COLO829 (cell line): ENCODE data around the gene SLC34A3.
A peak's percentile ranks its signal among the peaks of the same experiment; 100 is the strongest.

ENCODE experiments used
- DNase-seq: peaks from one replicate; pipeline ENCODE4 v3.0.0; 2012; ENCODE audit warnings: low spot score

The SLC34A3 gene

DNA sequence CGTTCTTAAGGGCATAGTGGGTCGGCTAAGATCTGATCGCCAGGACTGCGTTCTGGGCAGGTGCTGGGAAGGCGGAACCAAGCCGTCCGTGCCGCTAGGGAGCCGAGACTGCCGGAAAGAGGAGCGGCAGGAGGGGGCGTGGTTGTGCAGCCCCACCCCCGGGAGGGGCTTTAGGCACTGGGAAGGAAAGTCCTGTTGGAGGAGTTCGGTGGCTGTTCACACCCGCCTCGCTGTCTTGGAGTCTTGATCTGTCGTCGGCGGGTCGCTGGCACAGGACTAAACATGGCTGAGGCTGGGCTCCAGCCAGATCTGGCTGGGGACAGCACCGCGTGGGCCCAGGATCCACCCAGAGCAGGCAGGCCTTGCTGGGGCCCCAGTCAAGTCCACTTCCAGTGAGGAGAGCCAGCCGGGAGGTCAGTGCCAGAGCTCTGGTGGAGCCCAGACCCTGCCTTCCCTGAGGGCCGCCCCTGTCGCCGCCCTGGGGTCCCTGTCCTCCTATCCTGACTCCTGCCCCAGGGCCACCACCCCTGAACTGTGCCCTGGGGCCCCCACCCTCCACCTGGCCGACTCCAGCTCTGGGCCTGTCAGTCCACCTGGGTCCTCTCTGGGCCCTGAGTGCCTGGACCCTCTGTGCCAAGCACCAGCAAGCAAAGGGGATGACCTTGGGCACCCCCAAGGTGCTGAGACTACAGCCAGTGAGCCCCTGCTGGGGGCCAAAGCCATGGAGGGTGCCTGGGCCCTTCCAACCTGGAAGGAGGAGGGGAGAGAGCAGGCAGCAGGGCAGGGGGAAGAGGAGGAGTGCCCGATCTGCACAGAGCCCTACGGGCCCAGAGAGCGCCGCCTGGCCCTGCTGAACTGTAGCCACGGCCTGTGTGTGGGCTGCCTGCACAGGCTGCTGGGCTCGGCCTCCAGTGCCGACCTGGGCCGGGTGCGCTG is 13.2 kb upstream of the SLC34A3 start:
- DNase-seq = peak; percentile 94

DNA sequence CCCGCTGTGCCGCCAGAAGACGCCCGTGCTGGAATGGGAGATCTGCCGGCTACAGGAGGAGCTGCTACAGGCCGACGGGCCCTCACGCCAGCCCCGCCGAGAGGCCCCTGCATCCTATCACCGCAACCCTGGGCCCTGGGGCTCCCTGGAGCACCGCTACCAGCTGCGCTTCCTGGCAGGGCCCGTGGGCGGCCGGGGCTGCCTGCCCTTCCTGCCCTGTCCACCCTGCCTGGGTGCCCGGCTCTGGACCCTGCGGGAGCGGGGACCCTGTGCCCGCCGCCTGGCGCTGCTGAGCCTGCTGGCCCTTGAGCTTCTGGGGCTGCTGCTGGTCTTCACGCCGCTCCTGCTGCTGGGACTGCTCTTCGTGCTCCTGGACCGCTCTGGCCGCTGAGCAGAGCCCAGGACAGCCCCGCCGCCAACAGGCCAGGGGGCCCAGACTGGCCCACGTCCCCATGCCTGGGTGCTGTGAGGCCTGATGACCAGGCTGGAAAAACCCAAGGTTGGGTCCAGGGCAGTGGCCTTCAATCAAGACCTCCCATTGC is 12.4 kb upstream of the SLC34A3 start:
- DNase-seq = no peak

DNA sequence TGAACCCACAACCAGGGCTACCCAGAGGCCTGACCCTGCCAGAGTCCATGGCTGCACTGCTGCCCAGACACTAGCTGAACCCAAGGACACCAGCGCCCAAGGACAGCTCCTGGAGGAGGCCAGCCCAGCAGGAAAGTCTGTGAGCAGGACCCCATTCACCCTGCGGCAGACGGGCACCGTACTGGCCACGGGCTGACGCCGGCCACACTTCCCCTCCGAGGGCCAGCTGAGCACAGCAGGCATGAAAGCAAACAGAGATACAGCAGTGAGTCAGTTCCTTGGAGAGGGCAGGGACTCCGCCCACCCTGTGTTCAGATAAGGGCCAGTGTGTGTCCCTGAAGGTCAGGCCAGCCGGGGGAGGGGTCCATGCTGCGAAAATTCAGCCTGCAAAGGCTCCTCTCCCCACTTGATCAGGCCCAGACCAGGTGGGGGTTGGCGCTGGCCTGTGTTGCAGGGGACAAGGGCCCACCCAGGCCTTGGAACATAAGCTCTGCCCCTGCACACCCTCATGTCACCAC is 11.9 kb upstream of the SLC34A3 start:
- peak; percentile 89 for DNase-seq

DNA sequence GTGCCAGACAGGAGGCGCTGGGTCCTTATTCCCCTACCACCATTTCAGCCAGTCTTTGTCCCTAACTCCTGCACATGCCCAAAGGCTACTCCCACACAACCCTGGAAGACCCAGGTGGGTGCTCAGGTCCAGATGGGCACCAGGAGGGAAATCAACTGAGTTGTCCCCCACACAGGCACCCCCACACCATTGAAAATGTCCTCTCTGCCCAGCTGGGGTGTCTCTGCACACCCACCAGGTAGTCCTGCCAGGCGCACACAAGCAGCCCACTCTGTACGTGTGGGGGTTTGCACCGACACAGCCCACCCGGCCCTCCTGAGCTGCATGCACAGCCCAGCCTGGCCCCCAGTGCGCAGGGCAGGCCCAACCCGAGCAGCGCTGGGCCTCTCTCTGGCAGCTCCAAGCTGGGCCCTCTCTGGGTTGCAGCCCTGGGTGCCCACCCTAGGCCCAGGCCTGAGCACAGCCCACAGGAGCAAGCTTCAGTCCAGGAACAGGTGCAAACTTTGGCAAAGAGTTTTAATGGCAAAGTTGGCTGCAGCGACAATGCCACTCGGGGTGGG is 10.9 kb upstream of the SLC34A3 start:
- no peak for DNase-seq

DNA sequence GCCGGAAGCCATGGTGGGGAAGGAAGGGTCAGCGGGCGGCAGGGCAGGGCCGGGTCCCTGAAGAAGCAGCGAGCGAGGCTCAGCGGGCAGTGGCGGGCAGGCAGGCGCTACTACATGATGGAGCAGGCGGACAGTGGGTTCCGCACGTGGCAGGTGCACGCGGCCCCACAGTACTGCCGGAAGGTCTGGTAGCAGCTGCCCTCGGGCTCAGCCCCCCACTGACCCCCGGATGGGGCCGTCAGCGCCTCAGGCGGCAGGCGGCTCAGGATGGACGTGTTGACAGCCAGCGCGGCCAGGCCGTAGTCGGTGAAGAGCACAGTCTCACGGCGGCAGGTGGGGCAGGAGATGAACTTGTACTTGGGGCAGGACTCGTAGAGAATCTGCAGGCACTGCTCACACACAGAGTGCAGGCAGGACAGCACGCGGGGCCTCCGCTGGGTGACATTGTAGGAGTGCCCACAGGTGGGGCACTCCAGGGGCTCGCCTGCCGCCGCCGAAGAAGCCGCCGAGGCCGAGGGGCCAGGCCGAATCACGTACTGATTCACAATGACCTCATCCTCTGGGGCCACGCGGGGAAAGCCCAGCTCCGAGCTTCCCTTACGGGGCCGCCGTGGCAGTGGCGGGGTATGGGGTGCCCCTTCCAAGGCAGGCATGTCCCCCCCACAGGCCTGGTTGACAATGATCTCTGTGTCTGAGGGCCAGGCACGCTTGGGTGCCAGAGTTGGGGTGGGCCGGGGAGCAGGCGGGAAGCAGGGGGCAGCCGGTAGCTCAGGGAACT is 10.2 kb upstream of the SLC34A3 start:
- DNase-seq = no peak

DNA sequence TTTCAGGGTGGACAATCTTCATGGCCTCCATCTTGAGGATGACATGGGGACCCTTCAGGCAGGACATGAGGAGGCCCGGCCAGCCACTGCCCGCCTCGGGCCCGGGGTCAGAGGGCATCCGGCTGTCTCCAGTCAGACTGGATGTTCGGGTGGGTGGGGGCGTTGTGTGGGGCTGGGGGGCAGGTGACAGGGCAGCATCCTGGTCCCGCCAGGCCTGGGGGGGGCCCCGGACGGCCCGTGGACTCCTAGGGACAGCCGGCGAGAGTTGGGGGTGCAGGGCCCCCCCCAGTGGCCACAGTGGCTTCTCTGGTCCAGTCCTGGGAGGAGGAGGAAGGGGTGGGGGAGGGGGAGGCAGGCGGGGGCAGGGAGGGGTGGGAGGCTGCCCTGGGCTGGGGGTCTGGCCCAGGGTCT is 9.6 kb upstream of the SLC34A3 start:
- DNase-seq = no peak

DNA sequence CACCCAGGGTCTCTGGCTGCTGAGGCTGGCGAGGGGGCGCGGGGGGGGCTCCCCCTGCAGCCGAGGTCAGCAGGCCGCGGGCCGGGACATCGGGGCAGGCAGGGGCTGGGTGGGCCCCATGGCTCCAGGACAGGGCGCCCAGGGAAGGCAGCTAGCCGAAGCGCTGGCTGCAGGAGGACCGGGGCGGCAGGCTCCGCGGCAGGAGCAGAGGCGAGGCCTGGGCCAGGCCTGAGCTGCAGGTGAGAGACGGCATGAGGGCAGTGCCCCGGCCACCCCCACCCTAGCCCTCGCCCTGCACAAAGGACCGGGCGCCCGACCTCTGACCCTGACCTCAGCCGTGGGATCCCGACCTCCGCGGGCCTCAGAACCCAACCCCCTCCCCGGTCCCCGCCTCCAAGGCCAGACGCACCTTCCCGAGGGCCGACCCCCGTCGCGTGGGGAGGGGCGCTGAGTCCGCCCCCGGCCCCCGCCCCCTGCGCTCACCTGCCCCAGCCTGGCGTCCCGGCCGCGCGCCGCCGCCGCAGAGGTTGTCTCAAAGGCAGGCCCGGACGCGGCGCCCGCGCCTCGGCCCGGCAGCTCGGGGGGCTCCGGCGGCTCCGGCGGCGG is 9.1 kb upstream of the SLC34A3 start:
- DNase-seq = no peak

DNA sequence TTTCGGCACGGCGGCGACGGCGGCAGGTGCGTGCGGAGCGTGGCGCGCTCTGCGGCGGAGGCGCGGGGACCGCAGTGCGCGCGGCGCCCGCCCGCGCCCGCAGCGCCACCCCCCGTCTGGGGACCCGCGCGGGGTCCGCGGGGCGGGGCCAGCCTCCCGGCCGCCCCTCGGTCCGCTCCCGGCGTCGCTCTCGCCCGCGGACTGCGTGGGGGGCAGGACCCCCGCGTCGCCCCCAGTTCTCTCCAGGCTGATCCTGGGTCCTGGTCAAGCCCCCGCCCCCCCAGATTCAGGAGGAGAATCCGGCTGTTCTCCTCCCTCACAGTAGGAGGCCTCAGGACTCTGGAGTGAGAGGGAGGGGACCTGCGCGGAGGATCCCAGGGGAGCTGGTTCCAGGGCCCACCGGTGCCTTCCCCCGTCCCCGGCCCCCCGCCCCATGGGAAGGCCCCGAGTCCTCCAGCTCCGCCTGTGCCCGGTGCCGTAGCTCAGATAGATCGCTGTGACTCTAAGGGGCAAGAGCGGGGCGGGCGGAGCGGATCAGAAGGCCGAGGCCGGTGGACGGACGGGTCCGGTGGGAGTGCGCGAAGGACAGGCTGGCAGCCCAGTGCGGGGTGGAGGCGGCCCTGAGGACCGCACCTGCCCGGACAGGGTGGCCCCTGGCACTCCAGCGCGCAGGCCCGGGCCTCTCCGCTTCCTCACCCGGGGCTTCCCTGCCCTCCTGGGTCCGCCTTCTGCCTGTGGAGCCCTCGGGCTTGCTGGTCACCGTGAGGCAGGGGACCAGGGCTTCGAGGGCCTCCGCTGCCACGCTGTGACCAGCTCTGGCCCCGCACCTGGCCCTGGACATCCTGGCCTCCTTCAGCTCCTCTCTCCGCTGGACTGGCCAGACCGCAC is 8.3 kb upstream of the SLC34A3 start, which contains the start of gene RNF208:
Gene RNF208, minus strand, starts transcription at position 51 of the 888 bp plus-strand sequence. CDS start 1,028 bp downstream, outside the sequence.
- DNase-seq = no peak

DNA sequence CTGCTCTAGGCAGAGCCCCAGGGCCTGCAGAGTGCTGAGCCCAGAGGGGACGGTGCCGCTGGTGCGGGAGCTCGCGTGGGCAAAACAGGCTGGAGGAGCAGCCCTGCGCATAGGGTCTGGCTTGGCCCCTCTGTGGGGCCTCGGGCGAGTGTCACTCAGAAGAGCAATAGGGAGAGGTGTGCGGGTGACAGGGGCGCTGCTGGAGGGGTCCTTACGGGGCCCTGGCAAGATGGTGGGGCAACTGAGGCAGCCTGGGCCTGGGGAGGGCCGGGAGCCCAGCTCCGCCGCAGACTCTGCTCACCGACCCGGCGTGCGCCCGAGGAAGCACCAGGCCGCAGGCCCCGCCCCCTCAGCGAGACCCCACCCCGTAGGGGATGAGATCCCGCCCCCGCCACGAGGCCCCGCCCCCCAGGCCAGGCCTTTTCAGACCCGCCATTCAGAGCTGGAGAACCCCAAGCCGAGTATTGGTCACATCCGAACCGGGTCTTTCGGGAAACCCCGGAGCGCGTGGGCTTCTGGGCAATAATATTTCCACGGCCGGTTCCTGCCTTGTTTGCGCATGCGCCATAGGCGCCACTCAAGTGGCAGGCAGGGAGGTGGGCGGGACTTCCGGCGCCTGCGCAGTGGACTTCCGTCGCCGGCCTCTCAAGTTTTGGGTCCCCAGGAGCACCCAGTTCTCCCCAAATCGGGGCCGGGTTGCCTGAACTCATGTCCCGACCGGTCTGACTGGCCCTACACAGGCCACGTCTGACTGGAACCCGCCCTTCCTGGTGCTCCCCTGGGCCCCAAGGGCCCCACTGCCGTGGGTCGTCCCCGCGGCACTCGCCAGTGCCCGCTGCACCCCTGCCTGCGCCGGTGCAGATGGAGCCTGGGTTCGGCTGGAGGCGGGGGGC is 7.4 kb upstream of the SLC34A3 start:
- DNase-seq = peak; percentile 99

DNA sequence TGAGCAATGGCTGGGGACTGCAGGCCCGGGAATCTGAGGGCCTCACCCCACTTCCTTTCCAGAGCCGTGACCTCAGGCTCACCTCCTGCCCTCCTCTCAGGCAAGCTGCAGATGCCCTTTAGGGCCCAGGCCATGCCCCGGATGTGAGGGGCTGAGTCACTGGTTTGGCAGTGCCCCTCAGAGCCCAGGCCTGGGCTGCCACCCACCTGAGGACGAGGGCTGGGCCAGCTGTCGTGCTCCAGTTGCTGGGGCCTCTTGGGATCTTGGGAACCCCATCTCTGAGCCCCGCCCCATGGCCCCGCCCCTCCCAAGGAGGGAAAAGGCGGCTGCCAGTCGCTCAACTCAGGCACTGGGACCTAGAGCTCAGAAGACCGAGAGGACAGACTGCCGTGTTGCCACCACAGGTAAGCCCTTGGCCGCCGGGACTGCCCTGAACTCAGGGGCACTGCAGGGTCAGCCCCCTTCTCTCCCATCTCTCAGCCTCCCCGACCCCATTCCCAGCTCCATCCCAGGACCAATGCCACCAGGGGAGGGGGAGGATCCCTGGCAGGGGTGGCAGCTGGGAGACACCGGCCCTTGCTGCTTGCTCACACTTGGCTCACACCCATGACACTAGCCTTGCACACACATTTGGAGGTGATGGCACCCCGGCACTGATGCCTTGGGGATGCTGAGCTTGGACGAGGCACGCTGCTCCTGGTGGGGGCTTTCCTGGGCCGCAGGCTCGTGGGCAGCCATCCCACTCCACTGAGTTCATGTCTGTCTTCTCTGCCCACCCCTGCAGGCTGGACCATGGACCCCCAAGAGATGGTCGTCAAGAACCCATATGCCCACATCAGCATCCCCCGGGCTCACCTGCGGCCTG is 5.6 kb upstream of the SLC34A3 start, which contains the start of gene CYSRT1:
Gene CYSRT1, plus strand, starts transcription at position 345 of the 865 bp plus-strand sequence. Its CDS starts 448 bp downstream, at position 793.
- no peak for DNase-seq

DNA sequence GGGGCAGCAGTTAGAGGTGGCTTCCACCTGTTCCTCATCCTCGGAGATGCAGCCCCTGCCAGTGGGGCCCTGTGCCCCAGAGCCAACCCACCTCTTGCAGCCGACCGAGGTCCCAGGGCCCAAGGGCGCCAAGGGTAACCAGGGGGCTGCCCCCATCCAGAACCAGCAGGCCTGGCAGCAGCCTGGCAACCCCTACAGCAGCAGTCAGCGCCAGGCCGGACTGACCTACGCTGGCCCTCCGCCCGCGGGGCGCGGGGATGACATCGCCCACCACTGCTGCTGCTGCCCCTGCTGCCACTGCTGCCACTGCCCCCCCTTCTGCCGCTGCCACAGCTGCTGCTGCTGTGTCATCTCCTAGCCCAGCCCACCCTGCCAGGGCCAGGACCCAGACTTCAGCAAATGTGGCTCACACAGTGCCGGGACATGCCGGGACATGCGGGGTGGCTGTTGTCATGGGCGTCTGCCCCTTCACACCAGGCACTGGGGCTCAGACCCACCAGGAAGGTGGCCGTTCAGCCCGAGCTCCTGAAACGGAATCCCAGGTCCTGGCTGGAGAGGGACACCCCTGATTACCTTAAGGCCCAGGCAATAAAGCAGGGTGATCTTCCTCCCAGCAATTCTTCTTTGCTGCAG is 4.9 kb upstream of the SLC34A3 start:
- DNase-seq = no peak

DNA sequence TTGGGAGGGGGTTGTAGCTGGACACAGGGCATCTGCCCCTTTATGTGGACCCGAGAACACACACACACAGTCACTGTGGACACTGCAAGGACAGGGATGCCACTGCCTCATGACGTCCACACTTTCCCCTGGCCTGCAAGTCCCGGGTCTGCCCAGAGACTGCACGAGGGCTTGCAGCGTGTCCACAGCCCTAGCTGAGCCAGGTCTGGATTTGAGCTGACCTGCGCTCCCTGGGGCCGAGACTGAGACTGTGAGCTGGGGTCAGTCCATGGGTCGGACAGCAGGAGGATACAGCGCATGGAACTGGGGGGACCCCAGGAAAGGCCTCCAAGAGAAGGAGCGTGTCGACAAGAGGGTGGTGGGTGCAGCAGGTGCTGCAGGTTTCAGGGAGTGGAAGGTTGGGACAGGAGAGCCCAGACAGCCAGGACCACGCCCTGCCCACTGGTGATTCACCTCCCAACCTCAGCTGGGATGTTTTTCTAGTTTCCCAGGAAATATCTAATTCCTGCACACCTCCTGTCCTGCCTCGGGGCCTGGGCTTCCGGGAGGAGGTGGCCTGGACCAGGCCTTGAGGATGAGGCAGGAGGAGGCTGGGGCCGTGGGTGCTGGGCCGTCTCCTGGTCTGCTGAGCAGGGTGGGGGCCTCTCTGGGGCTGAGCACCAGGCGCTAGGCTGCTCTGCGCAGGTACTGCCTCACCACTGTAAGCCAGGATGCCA is 4.2 kb upstream of the SLC34A3 start:
- DNase-seq = no peak

DNA sequence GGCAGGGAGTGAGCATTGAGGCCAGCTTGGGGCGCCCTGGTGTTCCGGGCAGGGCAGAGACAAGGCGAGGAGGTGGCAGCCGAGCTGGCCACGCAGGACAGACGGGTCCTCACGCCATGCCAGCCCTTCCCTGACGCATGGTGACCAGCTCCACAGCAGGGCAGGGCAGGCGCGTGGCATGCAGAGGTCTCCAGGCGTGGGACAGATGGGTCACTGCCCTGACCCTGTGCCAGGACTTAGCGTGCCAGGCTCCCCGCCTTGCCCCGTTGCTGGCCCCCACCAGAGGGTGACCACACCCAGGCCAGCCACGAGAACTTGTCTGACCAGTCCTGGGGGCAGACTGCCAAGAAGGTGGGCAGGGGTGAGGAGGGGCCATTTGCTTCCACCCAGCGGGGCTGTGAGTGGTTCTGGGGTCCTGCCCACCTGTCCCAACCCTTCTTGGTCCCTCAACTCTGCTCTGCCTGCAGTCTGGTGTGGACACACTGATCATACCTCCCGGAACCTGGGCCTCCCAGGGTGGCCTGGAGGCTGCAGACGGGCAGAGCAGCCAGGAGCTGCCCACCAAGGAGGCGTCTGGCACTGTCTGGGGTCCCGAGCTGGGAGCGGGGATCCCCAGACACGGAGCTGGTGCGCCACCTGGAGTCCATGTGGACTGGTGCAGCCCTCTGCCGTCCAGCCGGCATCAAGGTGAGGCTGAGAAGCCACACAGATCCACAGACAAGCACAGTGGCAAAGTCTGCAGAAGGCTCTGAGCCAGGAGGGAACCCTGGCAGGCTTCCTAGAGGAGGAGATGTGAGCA is 3.4 kb upstream of the SLC34A3 start, which contains the start of gene RNF224:
Gene RNF224, plus strand, starts transcription at position 449 of the 799 bp plus-strand sequence. CDS start 834 bp downstream, outside the sequence.
- DNase-seq = peak; percentile 61

DNA sequence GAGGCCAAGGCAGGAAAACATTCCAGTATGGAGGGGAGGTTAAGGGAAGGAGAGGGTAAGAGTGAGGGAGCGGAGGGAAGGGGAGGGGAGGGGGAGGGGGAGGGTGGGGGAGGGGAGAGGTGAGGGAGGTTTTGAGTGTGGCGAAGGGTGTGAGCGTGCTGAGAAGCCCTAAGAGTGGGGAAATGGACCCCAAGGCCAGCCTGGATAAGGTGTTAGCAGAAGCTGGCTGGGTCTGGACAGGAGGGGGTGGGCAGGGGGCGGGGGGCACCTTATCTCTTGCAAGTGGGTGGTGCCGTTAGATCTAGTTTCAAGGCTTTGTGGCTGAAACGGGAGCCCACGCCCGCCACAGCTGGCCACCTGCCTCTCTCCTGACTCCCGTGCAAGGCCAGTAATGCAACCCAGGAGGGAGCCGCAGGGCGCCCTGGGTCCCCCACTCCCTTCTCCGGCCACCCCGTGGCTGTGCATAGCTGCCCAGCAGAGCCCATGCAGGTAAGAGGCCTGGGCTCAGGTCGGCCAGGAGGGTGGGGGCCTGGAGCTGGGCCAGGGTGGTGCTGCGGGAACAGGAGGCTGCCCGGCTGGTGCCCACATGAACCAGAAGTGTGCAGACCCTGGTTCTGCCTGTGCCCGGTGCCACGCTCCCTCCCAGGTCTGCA is 2.7 kb upstream of the SLC34A3 start:
- no peak for DNase-seq

DNA sequence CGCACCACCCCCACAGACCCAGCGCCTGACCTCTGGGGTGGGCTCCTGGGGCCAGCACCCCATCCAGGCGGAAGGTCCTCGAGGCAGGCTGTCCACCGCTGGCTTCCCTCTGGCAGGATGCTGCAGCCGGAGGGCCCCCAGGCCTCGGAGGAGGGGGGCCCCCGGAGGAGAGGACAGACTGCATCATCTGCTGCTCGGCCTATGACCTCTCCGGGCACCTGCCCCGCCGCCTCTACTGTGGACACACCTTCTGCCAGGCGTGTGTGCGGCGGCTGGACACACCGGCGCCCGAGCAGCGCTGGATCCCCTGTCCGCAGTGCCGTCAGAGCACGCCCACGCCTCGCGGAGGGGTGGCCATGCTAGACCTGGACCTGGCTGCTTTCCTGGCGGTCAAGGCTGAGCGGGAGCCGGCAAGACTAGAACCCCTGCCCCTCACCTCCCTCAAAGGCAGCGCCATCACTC is 2.2 kb upstream of the SLC34A3 start:
- DNase-seq = no peak
